Raji (cell line): ENCODE measurements around the gene VPS13D.

ENCODE experiments used
- POLR2A ChIP-seq: IDR thresholded peaks from 2 replicates; pipeline ENCODE4 v1.6.1; 2011; ENCODE audit warnings: low read depth, low read length, control low read depth; ENCODE audit not compliant: insufficient read depth

The VPS13D gene

DNA sequence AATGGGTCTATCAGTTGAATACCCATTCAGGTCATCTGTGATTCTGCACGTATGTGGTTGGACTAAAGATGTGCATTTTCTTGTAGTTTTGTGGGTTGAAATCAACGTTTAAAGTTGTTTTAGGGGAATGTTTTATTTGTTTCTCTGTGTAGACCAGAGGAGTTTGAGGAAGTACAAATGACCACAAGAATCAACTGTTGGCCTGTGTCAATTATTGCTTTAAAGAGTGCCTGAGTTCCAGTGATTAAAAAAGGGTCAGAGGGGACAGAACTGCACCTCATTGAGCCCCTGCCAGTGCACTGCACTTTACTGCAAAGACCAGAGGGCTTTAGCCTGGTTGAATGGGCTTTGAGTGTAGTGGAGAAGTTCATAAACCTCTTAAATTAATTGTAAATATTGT lies 190.3 kb downstream of the VPS13D start:
- no peak for TF ChIP-seq POLR2A

DNA sequence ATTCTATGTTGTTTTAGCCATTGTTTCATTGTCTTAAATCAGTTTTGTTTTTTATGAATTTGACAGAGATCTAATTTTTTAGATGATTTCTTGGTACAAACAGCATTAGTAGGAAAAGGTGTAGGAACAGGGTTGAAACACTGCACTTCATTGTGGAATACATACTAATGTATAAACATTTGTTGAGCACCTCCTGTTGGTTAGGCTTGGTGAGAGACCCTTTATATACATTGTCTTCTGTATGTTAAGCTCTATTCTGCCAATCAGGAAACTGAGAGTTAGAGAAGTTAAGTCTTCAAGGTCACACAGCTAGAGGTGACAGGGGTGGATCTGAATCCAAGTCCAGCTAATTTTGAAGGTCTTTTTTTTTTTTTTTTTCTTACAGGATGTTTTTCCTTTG lies 192.7 kb downstream of the VPS13D start:
- no peak for TF ChIP-seq POLR2A

DNA sequence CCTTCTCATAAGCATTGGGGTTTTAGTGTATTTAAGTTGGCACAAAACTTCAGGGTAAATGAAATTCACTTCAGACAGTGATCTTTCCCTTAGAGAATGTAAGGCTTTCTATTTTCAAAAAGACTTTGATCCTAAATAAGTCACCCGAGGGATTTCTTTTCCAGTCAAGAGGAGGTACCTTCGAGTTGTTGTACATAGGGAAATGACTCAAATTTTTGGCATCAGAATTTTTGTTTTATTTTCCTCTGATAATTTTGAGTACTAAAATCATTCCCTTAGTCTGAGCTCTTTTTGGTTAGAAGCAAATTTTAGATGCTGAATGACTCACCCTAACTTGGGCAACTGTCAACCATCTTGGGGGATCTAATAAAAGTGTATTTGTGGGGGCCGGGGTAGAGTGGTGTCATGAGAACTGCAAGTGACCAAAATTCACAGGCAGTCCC lies 194.3 kb downstream of the VPS13D start:
- no peak for TF ChIP-seq POLR2A

DNA sequence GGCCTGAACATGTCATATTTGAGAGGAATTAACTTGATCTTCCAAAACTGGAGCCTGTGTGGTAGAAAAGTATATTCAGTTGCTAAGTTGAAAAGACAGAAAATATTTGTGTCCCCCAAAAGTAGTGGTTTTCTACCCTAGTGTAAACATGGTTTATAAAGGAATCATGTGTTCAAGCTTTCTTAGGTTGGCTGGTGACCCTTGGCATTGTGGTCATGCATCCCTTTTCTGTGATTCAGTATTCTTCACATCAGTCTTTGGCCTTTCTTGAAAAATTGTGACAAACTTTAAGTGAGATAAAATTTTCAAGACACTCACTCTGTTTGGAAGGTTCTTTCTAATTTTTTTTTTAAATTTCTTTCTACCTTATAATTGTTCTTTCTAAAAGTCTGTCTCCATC lies 195.0 kb downstream of the VPS13D start:
- TF ChIP-seq POLR2A: no peak

DNA sequence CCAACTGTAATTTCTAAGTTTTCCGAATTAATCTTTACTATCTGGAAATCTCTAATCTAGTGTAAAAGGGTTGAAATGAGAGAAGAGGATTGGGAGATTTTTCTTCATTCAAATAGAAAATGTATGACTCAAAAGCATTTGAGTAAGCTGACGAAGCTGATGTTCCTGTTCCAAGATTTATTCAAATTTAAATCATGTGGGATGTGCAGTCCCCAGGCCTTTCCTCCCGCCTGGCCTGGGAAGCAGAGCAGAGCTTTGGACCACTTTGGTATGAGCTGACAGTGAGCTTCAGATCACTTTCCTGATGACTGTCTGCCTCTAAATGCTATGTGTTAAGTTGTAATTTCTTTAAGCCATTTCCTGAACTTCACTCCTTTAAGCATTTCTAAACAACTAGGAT lies 196.2 kb downstream of the VPS13D start:
- TF ChIP-seq POLR2A: no peak

DNA sequence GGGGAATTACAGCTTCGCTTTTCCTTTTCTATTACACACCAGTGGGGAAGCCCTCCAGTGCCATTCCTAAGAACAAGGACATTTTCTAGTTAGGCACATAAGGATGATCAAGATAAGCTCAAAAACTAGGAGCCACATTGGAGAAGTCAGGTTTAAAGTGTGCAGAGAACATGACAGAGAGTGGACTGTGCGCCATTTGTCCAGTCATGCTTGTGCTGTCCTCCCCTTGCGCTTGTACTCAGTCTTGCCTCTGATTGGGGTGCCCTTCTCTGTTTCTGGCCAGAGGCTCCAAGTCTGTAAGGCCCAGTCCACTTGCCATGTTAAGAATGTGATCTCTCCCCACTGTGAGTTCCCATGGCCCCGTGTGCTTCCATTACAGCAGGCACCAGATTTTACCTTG lies 198.5 kb downstream of the VPS13D start:
- TF ChIP-seq POLR2A: no peak

DNA sequence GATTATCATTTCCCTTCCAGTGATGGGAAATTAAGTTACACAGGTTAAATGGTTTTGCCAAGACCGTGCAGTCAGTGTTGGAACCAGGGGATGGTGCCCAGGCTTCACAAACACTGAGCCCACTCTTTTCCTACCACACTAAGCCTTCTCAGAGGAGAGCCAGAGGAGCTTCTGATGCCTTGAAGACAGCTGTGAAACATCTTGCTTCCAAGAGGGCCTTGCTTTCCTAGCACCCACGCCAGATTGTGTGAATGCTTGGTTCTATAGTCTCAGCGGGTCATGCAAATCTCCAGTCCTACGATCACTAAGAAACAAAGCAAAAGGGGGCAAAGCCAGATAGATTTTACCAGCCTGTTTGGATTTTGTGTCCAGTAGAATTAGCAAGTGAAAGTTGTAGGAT lies 200.7 kb downstream of the VPS13D start:
- no peak for TF ChIP-seq POLR2A

DNA sequence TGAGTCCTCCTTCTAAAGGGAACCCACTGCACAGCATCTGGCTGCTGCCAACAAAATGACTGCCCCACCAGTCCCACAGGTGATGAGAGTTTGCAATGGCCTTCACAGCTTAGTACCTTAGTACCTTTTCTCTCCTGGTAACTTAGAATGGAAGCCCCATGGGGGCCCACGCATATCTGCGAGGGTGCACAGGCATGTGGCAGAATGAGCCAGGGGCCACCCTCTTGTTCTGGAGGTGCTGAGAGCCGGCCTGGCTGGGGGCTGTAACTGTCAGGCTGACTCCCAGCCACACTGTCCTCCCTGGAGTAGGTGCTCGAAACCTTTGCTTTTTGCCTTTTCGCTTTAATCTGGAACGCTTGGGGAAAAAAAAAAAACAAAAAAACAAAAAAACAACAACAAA lies 203.1 kb downstream of the VPS13D start:
- no peak for TF ChIP-seq POLR2A

DNA sequence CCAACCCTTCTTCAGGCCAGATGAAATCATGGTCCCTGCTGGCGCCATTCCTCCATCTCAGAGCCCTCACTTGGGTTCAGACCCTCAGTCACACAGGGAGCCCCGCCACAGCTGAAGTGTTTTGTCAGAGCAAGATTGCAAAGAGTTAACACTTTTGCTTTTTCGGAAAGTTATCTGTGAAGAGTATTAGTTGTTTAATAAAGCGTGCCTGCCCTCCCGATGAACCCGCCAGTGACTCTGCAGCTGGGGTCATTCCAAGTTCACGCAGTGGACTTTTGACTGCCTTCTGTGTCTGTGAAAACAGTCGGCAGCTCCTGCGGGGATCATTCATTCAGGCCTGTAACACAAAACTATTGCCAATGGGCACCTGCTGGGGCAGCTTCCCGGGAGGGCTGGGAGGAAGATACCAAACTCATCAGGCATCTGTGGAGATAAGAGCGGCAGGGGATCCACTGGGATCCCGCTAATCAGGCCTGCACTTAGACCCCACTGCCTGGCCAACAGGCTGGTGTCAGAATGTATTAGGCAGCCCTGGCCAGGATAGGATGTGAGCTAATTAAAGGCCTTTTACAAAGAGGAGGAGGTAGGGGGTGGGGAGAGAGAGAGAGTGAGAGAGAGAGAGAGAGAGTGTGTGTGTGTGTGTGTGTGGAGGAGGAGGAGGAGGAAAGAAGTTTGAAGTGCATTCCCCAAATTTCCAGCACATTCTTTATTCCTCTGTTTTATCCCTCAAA lies 203.7 kb downstream of the VPS13D start:
- TF ChIP-seq POLR2A: no peak

DNA sequence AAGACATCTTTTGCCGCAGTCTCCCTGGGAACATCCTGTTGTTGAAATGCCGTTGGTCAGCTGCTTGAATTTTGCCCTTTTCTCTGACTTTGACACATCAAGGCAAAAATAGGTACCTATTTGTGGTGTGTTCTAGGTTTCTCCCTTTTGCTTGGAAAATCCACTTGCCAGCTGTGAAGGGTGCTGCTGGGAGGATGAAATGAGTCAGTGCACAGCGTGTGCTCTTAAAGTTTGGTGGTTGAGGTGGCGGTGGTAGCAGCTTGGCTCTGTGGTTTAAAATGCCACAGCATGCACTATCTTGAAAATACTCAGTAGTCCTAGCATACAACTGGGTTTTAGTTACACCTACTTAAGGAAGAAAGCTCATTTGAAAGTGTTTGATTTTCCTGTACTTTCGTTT lies 204.3 kb downstream of the VPS13D start:
- TF ChIP-seq POLR2A: no peak

DNA sequence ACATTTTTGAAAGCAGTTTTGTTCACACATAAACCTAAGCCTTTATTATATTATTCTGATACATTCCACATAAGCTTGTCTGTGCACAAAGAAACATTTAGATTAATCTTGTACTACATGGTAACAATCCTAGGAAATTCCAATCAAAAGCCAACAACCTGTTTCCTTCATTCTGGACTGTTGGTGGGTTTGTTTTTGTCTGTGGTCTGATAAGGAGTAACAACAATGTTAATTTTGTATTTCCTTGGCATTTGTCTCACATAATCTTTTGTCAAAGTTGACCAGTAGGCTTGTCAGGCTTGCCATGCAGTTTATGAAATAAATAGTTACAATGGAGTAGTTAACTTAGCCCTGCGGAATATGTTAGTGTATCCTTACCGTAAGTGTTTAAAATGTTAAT lies 204.9 kb downstream of the VPS13D start:
- TF ChIP-seq POLR2A: no peak

DNA sequence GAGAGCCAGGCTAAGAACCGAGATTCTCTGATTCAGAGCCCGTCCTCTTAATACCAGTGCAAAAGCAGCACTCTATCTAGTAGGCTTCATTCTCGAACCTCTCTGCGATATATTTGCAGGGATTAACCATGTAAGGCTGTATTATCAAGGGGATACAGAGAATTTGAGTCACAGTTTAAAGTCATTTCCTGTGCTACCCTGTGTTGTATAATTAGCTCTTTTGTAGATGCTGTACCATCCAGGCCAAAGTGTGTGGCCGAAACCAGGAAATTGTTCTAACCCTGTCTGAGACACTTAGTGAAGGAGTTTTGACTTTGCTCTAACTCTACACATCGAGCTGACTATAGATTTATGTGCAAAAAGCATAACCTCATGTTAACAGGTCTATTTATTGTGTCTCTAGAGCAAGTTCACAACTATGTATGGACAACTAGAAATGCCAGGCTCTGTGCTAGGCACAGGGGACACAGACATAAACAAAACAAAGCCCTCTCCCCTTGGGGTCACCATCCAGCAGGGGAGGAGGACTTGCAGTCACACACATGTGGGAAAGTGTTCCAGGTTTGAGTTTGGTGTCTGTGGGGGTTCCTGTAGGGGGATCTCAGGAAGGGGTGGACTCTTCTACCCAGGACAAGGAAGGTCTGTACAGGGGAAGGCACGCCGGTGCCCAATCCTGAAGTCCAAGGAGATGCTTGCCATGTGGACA lies 206.0 kb downstream of the VPS13D start:
- TF ChIP-seq POLR2A: no peak

DNA sequence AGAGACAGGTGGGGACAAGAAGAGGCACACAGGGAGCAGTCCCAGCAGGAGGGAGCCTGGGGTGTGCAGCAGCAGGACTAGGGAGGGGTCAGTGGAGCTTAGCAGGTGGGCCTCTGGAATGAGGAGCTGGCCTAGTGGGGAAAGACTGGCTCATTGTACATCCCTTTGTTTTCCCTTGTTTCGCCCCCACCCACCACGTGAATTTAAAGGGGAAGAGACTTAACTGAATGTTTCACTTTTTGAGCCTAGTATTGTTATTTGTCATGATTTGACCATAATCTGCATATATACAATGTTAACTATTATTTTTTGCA lies 206.5 kb downstream of the VPS13D start:
- no peak for TF ChIP-seq POLR2A

DNA sequence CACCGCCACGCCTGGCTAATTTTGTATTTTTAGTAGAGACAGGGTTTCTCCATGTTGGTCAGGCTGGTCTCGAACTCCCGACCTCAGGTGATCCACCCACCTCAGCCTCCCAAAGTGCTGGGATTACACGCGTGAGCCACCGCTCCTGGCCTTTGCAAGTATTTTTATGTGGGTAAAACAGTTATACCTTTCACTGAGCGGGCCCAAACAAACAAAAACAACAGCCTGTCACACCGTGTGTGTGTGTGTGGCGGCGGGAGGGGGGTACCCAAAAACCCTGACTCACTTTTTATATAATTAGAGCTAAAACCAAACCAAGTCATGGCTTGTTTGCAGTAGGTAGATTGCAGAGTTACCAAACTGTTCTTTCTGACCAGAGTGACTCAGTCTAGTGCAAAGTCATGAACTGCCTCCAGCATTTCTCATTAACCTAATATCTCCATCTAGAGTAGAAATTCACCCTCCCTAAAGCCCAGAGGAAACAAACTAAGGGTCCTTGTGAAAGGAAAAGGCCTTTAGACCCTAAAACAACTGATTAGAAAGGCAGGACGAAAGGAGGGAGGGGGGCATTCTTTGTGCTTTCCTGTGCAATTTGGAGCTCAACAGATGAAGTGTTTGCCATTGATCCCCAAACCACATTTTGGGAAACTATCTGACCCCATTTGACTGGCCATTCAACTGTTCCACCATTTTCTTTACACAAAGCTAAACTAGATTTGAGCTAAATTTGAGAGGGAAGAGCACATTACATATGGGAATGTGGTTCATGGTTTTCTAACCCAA lies 207.2 kb downstream of the VPS13D start:
- no peak for TF ChIP-seq POLR2A

DNA sequence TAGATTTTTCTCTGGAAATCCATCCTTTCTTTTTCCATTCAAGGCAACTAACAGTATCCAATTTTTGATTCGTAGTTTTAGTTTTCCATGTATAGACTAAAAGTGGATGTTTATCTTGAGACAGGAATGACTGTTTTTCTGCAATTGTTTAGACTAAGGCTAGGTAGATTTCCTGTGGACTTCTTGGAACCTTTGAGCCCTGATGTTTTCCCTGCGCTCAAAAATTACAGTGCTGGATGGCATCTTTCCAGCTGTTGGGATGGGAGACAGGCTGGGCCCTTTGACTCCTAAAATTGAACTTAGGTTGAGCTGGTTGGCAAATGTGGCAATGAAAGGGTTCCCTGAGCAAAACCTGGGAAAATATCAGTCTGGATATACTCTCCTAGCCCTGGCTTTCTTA lies 207.8 kb downstream of the VPS13D start:
- no peak for TF ChIP-seq POLR2A

DNA sequence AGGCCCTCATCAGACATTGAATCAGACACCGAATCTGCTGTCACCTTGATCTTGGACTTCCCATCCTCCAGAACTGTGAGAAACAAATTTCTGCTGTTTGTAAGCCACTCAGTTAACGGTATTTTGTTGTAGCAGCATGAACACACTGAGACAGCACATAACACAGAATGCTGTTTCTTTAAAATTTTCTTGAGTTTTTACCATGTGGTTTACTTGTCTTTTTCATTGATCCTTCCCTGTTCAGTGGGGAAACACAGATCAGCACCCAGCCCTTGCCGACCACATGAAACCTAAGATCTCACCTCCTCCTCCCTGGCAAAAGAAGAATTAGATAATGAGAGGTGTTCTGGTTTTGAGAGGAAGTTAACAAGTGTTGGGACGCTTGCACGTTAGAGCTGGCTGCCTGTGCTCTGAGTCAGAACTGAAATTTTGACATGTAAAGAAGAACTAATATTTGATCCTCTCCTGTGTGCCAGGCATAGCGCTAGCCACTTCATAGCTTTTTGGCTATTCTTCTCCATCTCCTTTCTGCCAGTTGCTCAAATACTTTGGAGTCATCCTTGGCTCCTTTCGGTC lies 208.6 kb downstream of the VPS13D start:
- TF ChIP-seq POLR2A: no peak
